Stimulated activated CD4-positive, alpha-beta T cell treated with anti-CD3 and anti-CD28 coated beads, Interleukin-1b, Interleukin-23, amount 100 ng/mL, for 1 hour (primary cell): ENCODE data around the gene SLC38A9.
"Not testable (repeated sequence)": the region's sequence is repeated elsewhere in the genome, so short reads cannot be mapped to it uniquely, and the experiment has no call there.

ENCODE experiments used
- DNase-seq, 2 donors: peaks; one replicate each; pipeline ENCODE4 v3.0.0-alpha.2; 2020; ENCODE audit warnings: low read depth in 2 of 2

Gene SLC38A9

GRCh38 chr5:55706230-55706629 is 5.9 kb downstream of the SLC38A9 start:
- no peak for DNase-seq

DNA sequence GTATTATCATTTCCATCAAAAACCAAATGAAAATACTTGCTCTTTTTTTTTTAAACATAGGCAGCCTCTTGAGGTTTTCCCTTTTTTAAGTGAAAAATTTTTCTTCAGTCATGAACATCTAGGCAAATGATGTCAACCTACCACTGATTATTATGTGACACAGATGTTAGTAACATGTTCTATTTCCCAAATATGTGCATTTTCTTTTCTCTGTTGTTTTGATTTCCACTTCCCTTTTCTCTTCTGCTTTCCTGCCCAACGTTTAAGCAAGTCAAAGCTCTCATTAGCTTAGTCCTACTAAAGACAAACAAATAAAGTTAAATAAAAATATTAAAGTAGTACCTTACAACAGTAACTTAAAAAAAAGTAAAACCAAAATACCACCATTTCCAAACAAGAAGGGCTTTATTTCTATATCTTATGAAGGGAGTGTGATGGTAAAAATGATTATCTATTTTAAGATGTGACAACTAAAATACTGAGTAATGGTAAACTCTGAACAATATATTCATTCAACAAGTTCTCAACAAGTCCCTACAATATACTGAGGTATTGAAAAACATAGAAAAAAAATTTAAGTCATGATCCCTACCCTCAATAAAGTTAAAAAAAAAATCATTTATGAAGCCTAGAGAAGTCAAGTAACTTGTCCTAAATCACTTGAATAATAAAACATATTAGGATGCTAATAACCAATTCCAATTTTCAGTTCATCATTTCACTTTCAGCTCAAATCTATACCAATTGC is 9.4 kb downstream of the SLC38A9 start:
- no peak for DNase-seq

- no peak for DNase-seq
Observed at GRCh38 chr5:55701462-55702103, 10.5 kb downstream of the SLC38A9 start.

GRCh38 chr5:55700745-55701144 is 11.4 kb downstream of the SLC38A9 start:
- DNase-seq = no peak

GRCh38 chr5:55699041-55699688 is 13.0 kb downstream of the SLC38A9 start:
- no peak for DNase-seq

- not testable (repeated sequence) for DNase-seq
Observed at GRCh38 chr5:55696704-55697103, 15.4 kb downstream of the SLC38A9 start.

DNA sequence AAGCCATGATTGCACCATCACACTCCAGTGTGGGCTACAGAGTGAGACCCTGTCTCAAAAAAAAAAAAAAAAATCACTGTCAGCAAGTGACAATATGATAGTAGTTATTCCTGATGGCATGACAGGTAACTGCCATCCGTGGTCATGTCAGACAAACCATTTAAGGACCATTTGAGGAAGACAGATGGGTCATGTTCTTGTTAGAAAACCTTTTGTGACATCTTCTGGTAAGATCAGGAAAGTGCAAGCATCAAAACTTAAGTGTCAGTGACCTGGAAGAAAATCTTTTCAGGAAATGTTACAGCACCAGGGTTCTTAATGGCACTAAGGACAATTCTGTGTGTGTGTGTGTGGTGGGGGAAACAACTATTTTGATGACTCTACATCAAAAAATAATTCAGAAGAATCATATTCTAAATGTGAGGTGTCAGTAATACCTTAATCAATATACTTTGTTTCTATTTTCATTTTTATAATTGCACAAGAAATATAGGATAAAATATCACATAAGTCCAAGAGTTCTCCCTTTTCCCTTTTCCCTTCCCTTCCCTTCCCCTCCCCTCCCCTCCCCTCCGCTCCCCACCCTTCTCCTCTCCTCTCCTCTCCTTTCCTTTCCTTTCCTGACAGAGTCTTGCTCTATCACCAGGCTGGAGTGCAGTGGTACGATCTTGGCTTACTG is 17.8 kb downstream of the SLC38A9 start:
- DNase-seq = no peak

GRCh38 chr5:55692509-55692908 is 19.6 kb downstream of the SLC38A9 start:
- no peak for DNase-seq

DNA sequence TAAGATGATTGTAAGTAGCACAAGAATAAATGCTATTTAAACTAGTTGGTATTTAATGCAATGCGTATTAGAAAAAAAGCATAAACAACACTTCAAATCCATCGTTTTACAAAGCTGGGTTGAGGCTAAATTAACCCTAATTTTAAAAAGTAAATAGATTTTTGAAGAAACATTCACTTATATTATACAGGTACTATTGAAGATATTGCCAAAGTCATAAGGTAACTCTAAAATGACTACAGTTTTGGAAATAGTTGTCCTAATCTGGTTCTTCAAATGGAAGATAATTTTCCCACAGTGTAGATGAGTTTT is 20.1 kb downstream of the SLC38A9 start:
- no peak for DNase-seq

- no peak for DNase-seq
Observed at GRCh38 chr5:55691265-55692105, 20.6 kb downstream of the SLC38A9 start.

DNA sequence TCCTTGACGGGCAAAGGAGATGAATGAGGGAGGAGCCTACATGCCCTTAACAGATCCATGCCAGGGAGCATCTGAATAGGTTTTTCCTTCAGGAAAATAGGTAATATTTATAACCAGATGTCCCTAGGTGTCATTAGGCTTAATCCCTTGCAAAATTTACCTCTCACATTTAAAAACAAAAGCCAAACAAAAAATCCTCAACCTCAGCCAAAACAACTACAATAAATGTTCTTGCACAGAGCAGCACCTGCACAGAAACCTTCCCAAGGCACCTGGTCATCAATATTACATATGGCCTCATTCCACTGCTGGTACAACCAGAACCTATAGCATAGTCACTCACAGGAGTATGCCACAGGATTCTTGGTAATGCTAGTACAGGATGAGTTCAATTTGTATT is 30.1 kb downstream of the SLC38A9 start:
- DNase-seq = no peak

DNA sequence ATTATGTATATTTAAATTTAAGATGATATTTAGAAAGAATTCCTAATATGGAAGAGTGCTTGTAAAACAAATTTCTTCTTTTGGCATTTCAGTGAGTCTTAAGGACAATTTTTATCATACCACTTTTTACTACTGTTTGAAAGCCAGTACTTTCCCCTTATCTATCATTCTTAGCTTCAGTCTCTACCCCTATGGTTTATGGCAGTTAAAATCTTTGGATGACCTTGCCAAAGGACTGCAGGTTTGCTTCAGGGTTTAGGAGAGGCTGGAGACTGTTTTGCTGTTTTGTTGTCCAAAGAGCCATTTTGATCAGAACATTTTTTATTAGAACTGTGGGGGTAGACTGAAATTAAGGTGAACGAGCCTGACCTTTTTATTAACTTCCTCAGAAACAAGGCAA is 30.8 kb downstream of the SLC38A9 start:
- DNase-seq = no peak

GRCh38 chr5:55680353-55680752 is 31.8 kb downstream of the SLC38A9 start:
- no peak for DNase-seq

- DNase-seq = no peak
Observed at GRCh38 chr5:55679556-55679955, 32.6 kb downstream of the SLC38A9 start.

DNA sequence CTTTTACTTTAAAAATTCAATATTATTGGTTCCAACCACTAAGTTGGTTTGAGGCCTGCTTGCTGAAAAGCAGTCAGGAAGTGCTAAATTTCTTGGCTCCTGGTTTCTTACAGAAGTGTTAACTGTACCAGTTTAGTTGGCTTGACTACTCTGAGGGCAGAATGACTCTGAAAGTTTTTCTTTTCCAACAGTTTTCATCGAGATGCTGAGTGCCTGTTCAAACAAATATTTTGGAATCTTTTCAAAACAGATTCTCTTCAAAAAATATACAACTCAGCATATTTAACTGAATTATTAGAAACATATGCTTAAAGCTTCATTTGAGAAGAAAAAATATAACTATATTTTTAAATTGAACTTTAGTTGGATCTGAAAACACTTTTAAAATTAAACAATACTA is 37.0 kb downstream of the SLC38A9 start:
- no peak for DNase-seq

DNA sequence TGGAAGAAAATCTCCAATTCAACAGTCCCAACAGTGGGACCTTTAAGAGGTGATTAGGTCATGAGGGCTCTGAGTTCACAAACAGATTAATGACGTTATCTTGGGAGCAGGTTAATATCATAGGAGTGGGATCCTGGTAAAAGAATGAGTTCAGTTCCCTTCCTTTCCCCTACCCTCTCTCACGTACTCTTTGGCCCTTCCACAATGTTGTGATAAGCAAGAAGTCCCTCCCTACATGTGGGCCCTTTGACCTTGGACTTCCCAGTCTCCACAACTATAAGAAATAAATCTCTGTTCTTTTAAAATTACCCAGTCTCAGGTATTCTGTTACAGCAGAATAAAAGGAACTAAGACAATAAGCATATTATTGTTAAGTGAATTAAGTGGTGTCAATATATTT is 37.8 kb downstream of the SLC38A9 start:
- no peak for DNase-seq

- DNase-seq = no peak
Observed at GRCh38 chr5:55672477-55672911, 39.6 kb downstream of the SLC38A9 start.

GRCh38 chr5:55671975-55672374 is 40.1 kb downstream of the SLC38A9 start:
- no peak for DNase-seq

GRCh38 chr5:55668356-55668755 is 43.8 kb downstream of the SLC38A9 start:
- DNase-seq = no peak

DNA sequence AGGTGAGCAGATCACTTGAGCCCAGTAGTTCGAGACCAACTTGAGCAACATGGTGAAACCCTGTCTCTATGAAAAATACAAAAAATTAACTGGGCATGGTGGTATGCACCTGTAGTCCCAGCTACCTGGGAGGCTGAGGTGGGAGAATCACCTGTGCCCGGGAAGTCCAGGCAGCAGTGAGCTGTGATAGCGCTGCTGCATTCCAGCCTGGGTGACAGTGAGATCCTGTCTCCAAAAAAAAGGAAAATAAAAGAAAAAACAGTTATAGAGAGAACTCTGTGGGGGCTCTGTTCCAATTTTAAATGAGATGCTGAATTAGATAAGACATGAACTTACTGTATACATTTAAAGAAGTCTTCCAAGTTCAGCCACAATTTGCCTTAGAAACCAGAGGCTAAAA is 44.2 kb downstream of the SLC38A9 start:
- no peak for DNase-seq

- DNase-seq = no peak
Observed at GRCh38 chr5:55665065-55665464, 47.1 kb downstream of the SLC38A9 start.

DNA sequence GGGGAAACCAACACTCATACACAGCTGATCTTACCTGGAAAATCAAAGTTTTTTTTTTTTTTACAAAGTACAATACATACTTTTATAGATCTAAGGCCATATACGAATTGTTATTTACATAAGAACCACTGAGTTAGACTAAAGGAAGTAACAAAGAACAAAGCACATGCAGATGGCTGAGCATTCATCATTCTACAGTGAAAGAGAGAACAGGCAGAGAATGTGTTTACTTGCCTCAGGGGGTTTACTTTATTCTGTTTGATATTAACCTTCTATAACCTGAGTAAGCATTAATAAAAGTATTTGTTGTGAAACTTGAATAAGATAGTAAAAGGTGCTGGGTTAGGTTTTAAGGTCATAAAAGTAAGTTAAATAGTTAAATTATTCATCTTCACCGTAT is 54.7 kb downstream of the SLC38A9 start:
- DNase-seq = no peak
